LoVo (cell line): Measurements from ENCODE around the gene KLRC1.
"Not testable (repeated sequence)": the region's sequence is repeated elsewhere in the genome, so short reads cannot be mapped to it uniquely, and the experiment has no call there.

Source experiments
- DNase-seq: peaks from one replicate; pipeline ENCODE4 v3.0.0-alpha.2; 2016; ENCODE audit warnings: low spot score

The KLRC1 gene

DNA sequence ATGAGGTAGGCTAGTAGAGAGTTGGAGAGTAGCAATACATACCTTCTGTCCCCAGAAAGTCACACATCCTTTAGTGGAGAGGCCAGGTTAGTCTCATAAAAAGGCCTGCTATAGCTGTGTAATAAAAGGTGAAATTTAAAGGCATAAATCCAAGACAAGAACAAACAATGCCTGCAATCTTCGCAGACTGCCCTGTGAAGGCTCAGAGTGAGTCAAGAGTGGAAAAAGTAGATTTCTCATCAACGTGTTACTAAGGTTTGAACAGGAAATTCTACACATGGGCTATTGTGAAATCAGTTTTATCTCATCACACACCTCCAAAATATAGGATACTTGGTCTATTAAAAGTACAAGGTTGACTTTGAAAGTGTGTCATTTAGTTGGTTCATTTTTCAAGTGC lies at the start of gene KLRC1:
KLRC1 (minus strand) TSS at position 222 of the 400 bp plus-strand sequence. CDS start 2,221 bp downstream, outside the sequence.
- no peak for DNase-seq

DNA sequence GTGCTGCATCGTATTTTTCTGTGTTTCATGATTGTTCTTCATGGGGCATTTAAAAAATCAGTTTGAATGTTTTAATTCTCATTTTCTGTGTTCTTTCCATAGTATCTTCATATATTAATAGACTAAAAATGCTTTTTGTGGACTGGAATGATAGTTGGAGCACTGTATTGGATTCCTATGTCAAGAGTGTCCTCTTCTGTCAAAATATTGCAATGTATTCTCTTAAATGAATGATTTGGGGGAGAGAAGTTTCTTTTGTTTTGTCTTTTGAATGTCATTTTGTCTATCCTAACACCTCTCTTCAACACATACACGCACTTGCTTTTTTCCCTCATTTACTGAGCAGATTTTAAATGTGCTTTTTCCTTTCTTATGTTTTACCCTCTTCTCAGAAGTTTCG lies 47.9 kb upstream of the KLRC1 start:
- peak; percentile 22 for DNase-seq

- no peak for DNase-seq
Measured at GRCh38 chr12:10498042-10498441, 44.9 kb upstream of the KLRC1 start.

GRCh38 chr12:10497602-10498001 lies 44.4 kb upstream of the KLRC1 start:
- DNase-seq: no peak

DNA sequence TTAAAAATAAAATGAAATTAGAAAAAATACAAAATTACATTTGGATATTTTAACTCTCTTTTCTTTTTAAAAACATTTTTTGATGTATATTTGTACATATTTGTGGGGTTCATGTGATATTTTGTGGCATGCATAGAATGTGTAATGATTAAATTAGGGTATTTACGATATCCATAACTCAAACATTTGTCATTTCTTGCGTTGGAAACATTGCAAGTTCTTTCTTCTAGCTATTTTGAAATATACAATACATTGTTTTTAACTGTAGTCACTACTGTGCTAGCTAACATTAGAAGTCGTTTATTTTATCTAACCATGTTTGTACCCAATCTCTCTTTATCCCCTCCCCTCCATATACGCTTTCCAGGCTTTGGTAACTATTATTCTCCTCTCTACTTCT lies 38.6 kb upstream of the KLRC1 start:
- DNase-seq: no peak

DNA sequence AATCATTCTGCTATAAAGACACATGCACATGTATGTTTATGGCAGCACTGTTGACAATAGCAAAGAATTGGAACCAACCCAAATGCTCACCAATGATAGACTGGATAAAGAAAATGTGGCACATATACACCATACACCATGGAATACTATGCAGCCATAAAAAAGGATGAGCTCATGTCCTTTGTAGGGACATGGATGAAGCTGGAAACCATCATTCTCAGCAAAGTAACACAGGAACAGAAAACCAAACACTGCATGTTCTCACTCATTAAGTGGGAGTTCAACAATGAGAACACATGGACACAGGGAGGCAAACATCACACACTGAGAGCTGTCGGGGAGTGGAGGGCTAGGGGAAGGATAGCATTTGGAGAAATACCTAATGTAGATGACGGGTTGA lies 34.2 kb upstream of the KLRC1 start:
- DNase-seq: not testable (repeated sequence)

- not testable (repeated sequence) for DNase-seq
Measured at GRCh38 chr12:10481901-10482300, 28.7 kb upstream of the KLRC1 start.

DNA sequence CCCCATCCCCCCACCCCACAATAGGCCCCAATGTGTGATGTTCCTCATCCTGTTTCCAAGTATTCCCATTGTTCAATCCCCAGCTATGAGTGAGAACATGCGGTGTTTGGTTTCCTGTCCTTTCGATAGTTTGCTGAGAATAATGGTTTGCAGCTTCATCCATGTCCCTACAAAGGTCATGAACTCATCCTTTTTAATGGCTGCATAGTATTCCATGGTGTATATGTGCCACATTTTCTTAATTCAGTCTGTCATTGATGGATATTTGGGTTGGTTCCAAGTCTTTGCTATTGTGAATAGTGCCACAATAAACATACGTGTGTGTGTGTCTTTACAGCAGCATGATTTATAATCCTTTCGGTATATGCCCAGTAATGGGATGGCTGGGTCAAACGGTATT lies 19.6 kb upstream of the KLRC1 start:
- not testable (repeated sequence) for DNase-seq

- no peak for DNase-seq
Measured at GRCh38 chr12:10469701-10470100, 16.5 kb upstream of the KLRC1 start.

GRCh38 chr12:10466311-10466710 lies 13.1 kb upstream of the KLRC1 start:
- DNase-seq: no peak

- no peak for DNase-seq
Measured at GRCh38 chr12:10457760-10458159, 4.6 kb upstream of the KLRC1 start.

GRCh38 chr12:10456856-10457255 lies 3.7 kb upstream of the KLRC1 start:
- DNase-seq: no peak

- no peak for DNase-seq
Measured at GRCh38 chr12:10455766-10456165, 2.6 kb upstream of the KLRC1 start.

- DNase-seq: no peak
Measured at GRCh38 chr12:10454531-10454930, 1.4 kb upstream of the KLRC1 start.

GRCh38 chr12:10448236-10448635 lies 4.9 kb downstream of the KLRC1 start:
- no peak for DNase-seq

DNA sequence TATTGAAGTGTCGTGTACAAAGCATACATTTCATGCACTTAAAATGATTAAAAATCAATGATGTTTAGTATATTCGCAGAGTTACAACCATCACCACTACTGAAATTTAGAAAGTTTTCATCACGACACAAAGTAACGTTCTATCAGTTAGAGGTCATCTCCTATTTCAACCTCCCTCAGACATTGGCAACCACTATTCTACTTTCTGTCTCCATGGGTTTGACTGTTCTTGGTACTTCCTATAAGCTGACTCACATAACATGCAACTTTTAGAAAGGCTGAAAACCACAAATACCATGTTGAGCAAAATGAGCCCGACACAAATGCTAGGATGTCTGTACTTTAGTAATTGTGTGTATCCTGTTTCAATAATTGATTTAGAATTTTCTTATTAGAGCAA lies 7.1 kb downstream of the KLRC1 start:
- not testable (repeated sequence) for DNase-seq

GRCh38 chr12:10441144-10441543 lies 12.0 kb downstream of the KLRC1 start:
- DNase-seq: not testable (repeated sequence)

DNA sequence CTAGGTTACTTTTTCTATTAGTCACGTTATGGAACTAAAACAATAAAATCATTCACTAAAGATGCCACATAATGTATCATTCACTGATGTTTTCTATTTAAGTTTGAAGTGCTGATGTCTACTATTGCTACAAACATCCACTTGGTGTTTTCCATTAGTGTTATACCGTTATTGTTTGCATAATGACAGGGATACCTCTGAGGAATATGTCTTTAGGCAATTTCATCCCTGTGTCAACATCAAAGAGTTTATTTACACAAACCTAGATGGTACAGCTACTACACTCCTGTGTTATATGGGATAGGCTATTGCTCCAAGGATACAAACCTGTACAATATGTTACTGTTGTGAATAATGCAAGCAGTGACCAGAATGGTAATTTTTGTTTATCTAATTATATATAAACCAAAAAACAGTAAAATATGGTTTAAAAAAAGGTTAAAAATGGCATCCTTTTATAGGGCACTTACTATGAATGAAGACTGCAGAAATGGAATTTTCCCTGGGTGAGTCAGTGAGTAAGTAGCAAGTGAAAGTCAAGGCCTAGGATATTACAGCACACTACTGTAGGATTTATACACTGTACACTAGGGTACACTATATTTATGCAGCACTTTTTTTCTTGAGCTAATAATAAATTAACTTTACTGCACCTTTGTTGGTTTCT lies 13.4 kb downstream of the KLRC1 start:
- DNase-seq: not testable (repeated sequence)

- DNase-seq: not testable (repeated sequence)
Measured at GRCh38 chr12:10437601-10438000, 15.6 kb downstream of the KLRC1 start.

- peak; percentile 38 for DNase-seq
Measured at GRCh38 chr12:10435816-10436215, 17.4 kb downstream of the KLRC1 start, which contains the start of gene KLRC2. Gene KLRC2, minus strand, starts transcription at chr12:10436010. Its CDS starts 24 bp downstream, at chr12:10435986.

DNA sequence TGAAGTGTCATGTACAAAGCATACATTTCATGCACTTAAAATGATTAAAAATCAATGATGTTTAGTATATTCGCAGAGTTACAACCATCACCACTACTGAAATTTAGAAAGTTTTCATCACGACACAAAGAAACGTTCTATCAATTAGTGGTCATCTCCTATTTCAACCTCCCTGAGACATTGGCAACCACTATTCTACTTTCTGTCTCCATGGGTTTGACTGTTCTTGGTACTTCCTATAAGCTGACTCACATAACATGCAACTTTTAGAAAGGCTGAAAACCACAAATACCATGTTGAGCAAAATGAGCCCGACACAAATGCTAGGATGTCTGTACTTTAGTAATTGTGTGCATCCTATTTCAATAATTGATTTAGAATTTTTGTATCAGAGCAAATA lies 22.6 kb downstream of the KLRC1 start:
- DNase-seq: not testable (repeated sequence)

DNA sequence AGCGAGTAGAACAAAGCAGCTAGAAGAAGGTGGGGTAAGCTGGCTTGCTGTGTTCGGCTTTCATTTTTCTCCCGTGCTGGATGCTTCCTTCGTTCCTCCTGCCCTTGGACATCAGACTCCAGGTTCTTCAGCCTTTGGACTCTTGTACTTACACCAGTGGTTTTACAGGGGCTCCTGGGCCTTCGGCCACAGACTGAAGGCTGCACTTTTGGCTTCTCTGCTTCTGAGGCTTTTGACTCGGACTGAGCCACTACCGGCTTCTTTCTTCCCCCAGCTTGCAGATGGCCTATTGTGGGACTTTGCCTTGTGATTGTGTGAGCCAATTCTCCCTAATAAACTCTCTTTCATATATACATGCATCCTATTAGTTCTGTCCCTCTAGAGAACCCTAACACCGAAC lies 27.2 kb downstream of the KLRC1 start:
- DNase-seq: not testable (repeated sequence)

- not testable (repeated sequence) for DNase-seq
Measured at GRCh38 chr12:10424260-10424899, 28.8 kb downstream of the KLRC1 start.

DNA sequence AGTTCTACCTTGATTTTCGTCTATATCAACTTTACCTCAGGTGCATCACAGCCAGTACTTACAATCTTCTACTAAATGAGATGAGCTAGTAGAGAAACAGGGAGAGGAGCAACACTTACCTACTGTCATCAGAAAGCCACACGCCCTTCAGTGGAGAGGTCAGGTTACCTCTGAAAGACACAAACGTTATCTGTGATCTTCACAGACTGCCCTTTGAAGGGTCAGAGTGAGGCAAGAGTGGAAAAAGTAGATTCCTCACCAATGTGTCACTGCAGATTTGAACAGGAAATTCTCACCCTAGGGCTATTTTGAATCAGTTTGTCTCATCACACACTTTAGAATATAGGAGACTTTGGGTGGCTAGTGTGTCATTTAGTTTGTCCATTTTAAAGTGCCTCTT lies 31.0 kb downstream of the KLRC1 start:
- DNase-seq: not testable (repeated sequence)
